GM21619 (cell line): ENCODE results near the gene CIAO3.

Experiments used
- ATAC-seq: cut with Tn5 transposase; IDR thresholded peaks from one replicate; pipeline ENCODE4 v1.9.1; 2021; ENCODE audit not compliant: unreplicated experiment

The CIAO3 gene

GRCh38 chr16:740764-741505 lies at the start of gene CIAO3:
Gene CIAO3 (minus strand): TSS chr16:740997. CDS start chr16:740985, 12 bp downstream.
- ATAC-seq: peak; percentile 67

GRCh38 chr16:790086-790485 lies 49.3 kb upstream of the CIAO3 start:
- no peak for ATAC-seq

- no peak for ATAC-seq
These were observed 48.5 kb upstream of the CIAO3 start for GRCh38 chr16:789191-789850.

- peak; percentile 59 for ATAC-seq
These were observed 47.8 kb upstream of the CIAO3 start, which contains the start of gene CHTF18 for GRCh38 chr16:788399-789126. Gene CHTF18 (plus strand): TSS chr16:788620. CDS start chr16:788685, 65 bp downstream.

GRCh38 chr16:787978-788398 lies 47.2 kb upstream of the CIAO3 start, which contains the start of gene RPUSD1:
Gene RPUSD1 (minus strand): TSS chr16:788381. CDS start chr16:787737, 644 bp downstream.
- ATAC-seq: peak; percentile 12

- ATAC-seq: peak; percentile 1
These were observed 46.6 kb upstream of the CIAO3 start for GRCh38 chr16:787321-787966.

GRCh38 chr16:785563-786535 lies 45.1 kb upstream of the CIAO3 start:
- no peak for ATAC-seq

- no peak for ATAC-seq
These were observed 43.6 kb upstream of the CIAO3 start for GRCh38 chr16:784431-784830.

GRCh38 chr16:783404-784161 lies 42.8 kb upstream of the CIAO3 start:
- ATAC-seq: no peak

GRCh38 chr16:782766-783403 lies 42.1 kb upstream of the CIAO3 start:
- ATAC-seq: no peak

GRCh38 chr16:782258-782657 lies 41.5 kb upstream of the CIAO3 start:
- no peak for ATAC-seq

GRCh38 chr16:781346-782010 lies 40.7 kb upstream of the CIAO3 start:
- no peak for ATAC-seq

- ATAC-seq: no peak
These were observed 39.5 kb upstream of the CIAO3 start for GRCh38 chr16:780296-780695.

- ATAC-seq: no peak
These were observed 38.8 kb upstream of the CIAO3 start for GRCh38 chr16:779561-779960.

GRCh38 chr16:778909-779527 lies 38.2 kb upstream of the CIAO3 start:
- ATAC-seq: no peak

- no peak for ATAC-seq
These were observed 37.6 kb upstream of the CIAO3 start for GRCh38 chr16:778447-778846.

- no peak for ATAC-seq
These were observed 37.0 kb upstream of the CIAO3 start for GRCh38 chr16:777826-778225.

GRCh38 chr16:776824-777223 lies 36.0 kb upstream of the CIAO3 start:
- no peak for ATAC-seq
